ENCODE measurements around the gene PPP1R9B.

The PPP1R9B gene

DNA sequence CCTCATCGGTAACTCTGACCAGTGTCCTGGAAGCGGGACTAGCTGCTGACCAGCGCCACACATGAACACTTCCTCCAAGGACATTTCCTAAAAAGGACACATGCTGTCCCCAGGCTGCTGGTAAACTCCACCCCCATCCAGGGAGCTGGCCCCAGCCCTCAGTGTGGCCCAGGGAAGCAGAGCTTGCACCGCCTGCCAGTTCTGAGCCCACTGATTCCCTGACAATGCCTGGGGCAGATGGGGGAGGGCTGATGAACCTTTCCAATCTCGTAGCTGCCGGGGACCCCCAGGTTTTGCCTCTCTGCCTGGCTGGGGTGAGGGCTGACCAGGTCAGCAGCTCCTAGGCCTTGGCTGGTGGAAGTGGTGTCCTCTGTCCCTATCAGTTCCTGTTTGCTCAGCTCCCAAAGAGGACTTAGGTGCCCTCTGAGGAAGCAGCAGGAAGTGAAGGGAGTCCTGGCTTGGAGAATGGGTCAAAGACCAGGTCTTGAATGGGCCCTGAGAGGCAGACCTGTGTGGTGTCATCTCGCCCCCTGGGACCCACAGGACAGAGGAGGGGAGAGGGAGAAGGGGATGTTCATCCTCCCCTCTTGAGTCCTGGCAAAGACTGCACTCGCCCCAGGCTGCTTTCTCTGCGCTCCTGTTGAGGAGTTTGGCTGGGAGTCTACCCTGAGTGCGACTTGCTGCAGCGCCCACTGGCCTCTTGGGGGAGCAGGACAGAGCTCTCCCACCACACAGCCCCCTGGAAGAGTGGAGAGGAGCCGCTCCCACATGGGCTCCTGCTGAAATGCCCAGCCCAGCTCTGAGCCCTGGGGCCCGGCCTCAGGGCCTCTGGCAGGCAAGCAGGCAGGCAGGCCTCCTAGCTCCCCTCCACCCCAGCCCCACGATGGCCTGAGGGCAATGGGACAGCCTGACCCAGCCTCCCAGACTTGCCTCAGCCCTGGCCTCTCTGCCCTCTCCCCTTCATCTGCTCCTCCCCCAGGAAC is 38.5 kb downstream of the PPP1R9B start:
- peak in 22 of 56 donors; percentile 11 to 59 (median 34) for DNase-seq

DNA sequence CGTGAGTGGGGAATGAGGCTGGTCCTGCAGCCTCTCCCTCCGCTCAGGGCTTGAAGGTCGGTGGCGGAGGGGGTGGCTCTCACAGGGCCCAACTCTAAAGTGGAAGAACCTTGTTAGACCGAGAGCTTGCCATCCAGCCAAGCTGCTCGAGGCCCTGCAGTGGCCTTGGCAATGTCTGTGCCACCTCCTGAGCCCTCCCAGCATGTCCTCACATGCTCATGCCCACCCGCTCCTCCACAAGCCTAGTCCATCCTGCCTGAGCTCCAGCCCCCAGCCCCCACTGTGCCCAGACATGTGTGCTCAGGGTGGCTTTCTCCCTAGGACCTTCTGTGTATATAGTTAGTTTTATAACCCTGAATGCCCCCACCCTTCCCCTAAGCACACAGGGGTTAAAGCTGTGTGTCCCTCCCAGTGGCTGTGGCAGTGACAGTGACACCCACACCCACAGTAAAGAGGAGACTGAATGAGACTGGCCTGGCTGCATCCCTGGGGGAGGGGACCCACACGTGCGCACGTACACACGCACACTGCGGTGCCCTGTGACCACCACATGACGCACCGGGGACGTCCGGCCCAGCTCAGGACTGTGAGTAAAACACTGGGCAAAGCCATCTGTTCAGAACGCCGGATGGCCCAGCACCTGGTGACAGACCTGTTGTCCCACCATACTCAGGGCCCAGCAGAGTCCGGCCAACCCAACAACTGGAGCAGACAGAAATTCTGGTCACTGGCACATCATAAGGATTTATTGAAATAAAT is 39.7 kb downstream of the PPP1R9B start:
- peak in 1 of 56 donors; percentile 41 for DNase-seq

DNA sequence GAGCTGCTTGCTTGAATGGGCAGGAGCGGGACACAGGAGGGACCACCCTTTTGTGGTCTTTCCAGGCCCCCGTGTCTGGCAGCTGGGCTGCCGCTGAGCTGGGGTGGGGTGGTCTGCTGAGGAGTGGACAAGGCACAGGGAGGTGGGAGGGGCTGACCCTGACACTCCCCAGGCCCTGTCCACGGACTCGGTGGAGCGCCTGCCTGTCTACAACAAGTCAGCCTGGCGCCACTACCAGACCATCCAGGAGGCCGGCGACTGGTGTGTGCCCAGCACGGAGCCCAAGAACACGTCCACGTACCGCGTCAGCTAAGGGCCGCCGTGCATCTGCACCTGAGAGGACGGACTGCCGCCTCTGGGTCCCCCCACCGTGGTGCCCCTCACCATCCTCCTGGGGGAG is 40.7 kb downstream of the PPP1R9B start:
- DNase-seq: no peak

DNA sequence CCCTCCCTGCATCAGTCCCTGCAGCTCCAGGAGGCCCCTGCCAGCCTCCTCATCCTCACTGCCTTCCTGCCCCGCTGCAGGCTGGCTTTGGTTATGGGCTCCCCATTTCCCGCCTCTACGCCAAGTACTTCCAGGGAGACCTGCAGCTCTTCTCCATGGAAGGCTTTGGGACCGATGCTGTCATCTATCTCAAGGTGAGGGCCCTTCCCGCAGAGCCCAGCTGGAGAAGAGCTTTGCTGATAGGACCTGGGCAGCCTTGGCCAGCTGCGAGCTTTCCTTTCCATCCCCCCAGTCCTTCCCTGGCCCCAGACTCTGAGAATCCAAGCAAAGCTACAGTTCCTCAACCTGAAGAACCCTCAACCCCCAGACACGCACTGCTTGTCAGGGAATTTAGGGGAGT is 41.3 kb downstream of the PPP1R9B start:
- no peak for DNase-seq

DNA sequence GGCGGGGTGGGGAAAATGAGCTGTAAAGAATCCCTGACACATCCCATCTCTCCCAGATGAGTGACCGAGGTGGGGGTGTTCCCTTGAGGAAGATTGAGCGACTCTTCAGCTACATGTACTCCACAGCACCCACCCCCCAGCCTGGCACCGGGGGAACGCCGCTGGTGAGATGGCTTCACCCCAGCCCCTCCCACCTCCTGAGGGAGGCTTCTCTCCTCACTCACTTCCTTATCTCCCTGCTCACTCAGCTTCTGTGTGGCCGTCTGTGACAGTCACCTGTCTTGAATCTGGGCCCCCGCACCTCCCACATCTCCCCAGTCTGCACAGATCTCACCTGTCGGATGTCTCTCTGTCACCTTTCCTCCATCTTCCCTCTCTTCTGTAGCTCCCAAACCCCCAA is 41.9 kb downstream of the PPP1R9B start:
- peak in 11 of 56 donors; percentile 15 to 55 (median 33) for DNase-seq

DNA sequence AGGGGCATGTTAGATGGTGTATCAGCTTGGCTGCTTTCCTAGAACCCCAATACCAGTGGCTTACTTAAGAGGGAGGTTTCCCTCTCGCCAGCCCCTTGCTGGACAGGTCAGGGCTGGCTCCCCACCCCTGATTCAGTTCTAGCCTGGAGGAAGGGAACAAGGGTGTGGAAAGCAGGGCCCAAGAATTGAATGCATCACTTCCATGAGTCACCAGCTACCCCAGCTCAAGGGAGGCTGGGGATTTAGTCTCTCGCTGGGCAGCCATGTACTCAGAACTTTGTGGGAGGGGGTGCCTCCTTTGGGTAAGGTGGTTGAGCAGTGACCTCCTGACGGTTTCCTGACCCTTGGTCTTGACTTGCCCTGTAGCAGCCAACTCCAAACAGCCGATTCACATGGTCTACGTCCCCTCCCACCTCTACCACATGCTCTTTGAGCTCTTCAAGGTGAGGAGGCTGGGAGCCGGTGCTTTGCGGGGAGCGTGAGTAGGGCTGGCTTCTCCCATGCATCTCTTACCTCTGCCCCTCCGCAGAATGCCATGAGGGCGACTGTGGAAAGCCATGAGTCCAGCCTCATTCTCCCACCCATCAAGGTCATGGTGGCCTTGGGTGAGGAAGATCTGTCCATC is 42.6 kb downstream of the PPP1R9B start:
- DNase-seq: no peak

DNA sequence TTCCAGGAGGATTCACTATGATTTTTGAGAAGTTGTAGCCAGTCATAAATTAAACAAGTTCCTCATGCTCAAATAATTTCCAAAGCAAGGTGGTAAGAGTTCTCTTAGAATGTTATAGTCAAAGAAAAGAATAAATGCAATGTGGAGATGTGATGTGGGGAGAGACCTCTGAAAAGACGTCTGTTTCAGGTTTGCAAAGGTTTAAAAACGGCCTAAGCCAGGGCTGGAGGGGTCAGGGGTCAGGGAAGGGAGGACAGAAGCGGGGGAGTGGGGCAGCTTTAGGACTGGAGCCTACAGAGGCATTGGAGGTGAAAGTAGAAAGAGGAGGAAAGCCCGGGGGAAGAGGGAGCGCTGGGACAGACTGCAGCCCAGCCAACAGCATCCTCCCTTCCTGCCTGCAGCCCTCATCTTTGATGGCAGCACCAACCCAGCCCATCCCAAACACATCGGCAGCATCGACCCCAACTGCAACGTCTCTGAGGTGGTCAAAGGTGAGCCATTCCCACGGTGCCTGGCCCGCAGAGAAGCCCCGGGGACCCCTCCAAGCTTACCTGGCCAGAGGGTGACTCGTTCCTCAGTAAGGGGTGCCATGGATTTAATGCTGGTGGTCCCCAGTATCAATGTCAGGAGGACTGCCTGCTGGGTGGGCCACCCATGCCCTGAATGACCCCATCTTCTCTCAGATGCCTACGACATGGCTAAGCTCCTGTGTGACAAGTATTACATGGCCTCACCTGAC is 43.9 kb downstream of the PPP1R9B start:
- no peak for DNase-seq

DNA sequence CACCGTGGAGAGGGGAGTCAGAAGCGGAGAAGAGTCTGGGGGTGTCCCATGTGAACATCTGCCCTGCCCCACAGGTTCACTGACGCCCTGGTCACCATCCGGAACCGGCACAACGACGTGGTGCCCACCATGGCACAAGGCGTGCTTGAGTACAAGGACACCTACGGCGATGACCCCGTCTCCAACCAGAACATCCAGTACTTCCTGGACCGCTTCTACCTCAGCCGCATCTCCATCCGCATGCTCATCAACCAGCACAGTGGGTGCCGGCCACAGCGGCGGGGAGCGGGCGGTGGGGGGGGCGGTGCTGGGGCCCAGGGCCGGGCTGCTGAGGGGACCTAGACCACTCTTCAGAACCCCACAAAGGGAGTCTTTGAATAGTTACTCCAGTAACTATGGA is 44.7 kb downstream of the PPP1R9B start:
- no peak for DNase-seq

DNA sequence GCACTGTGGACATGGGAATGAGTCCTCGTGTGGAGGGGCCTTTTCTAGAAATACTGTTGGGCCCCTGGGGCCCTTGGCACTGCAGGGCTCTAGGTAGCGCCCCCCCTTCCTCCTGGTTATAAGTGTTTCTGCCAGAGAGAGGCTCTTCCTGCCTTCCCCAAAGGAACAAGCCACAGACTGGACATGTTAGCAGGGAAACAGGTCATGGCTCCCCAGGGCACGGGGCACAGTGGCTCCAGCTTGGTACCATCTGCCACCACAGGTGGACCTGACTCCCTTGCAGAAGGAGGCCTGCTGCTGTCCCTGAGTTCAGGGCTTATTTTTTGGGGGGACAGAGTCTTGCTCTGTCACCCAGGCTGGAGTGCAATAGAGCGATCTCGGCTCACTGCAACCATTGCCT is 46.5 kb downstream of the PPP1R9B start:
- DNase-seq: no peak

DNA sequence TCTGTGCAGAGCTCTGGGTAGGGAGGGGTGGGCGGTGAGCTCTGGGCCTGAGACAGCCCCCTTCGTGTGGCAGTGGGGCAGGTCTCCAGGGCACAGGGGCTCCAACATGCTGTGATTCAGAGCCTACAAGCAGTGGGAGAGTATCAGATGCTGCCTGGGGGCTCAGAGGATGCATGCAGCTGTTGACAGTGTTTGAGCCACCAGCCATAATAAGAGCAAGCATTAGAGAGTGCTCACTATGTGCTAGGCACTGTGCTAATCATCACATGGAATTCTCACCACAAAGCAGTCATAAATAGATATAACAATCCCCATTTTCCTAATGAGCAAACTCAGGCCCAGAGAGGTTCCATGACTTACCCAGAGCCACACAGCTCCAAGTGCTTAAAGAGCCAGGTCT is 47.2 kb downstream of the PPP1R9B start:
- no peak for DNase-seq

DNA sequence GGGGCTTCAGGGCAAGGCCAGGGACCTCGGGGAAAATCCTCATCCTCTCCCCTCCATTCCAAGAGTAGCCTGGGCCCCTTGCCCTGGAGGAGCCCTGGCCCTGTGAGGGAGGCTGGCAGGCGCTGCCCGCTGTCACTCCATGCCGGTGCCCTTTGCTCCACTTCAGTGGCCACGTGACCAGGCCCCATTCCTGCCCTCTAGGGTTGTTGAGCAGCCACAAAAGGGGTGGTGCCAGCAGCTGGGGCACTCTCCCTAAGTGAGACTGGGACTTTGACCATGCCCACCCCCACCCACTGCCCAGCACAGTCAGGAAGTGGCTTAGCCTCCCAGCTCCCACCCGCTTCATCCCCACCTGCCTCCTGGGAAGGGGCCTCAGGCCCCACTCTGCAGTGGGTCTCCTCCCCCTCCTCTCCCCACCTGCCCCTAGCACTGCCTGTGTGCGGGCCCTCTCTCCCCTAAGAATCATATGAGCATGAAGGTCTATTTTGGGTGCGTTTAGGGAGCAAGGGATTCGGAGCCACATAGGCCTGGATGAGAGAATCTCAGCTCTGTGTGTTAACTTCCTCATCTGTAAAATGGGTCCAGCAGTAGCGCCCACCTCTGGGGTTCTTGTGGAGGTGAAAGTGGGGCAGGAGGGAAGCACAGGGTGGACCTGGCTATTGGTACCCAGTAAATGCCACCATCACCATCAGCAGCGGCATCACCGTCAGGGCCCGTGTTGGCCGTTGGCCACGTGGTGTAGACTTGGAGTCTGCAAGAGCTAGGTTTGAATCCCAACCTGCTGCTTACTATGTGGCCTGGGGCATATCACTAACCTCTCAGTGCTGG is 48.1 kb downstream of the PPP1R9B start:
- DNase-seq: peak in 37 of 56 donors; percentile 14 to 80 (median 43)

DNA sequence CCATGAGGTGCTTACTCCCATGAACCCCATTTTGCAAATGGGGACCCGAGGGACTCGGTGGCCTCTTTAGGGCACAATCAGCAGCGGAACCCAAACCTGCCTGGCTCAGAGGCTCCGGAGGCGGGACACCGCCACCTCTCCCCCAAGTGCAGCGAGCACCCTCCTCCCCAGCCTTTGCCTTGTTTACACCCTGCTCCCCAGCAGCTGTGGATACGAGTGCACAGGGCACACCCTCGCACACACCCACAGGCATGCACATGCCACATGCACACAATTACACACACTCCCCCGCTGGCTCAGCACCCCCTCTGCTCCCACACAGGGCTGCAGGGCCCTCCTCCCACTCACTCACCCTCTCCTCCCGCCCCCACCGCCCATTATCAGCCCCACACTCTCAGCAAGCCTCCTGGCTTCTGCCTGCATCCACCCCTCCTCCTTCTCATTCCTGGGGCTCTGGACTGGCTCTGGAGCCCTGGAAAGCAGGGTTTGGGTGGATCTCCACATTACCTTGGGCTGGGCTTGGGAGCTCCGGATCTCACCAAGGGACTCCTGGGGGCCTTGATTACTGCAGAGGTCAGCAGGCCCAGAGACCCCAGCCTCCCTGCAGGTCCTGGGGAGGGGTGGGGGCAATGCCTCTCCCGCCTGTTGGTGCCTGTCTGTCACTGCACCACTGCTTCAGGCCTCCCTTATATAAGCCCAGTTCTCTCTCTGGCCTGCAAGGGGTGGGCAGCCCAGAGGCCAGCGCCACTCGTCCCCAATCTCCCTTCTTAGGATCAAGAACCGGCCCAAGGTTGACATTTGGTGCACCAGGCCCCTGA is 48.9 kb downstream of the PPP1R9B start:
- DNase-seq: peak in 20 of 56 donors; percentile 20 to 75 (median 52)

DNA sequence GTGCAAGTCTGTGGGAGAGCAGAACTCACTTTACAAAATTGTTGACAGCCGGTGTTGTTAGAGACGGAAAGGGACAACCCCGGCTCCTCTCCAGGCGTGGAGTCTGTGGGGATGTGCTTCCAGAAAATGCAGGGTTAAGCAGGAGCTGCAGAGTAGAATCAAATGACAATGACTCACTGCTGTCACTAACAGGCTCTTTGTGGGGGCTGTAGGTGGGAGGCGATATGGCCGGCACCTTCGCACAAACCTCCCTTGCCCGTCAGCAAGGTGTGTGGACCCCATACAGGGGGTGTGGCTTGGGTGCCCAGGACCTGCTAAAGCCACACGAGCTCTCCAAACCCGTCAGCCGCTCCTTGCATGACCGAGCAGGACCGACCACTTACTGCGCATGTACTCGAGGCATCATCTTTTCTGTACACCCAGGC is 49.5 kb downstream of the PPP1R9B start:
- peak in 13 of 56 donors; percentile 35 to 75 (median 59) for DNase-seq

DNA sequence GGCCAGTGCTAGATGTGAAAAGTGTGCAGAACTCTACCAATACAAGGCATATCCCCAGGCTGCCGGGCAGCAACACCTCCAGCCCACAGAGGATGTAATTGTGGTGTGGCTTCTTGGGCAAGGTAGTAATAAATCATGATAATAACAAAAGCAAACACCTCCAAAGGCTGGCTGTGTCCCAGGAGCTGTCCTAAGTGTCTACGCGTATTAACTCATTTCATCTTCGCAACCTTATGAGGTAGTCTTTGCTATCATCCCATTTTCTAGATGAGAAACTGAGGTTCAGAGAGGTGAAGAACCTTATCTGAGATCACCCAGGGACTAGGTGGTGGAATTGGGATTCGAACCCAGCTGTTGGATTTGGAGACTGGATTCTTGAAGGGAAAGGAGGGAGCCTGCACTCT is 50.0 kb downstream of the PPP1R9B start:
- DNase-seq: no peak

DNA sequence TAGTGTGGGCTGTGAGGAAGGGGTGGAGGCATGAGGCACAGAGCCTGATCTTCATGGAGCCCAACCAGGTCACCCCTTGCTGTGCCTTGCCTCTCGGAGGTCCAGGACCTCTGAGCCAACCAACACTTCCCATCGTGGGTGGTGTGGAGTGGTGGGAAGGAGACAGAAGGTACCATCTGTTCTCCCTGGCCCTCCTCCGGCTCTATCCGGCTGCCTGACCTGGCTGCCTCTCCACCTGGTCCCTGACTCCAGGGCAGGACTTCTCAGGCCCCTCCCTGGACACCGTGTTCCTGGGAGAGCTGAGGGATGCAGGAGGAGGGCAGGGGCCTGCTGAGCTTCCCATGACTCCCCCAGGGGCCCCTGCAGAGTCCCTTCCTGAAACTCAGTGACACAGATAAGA is 51.5 kb downstream of the PPP1R9B start:
- DNase-seq: no peak

DNA sequence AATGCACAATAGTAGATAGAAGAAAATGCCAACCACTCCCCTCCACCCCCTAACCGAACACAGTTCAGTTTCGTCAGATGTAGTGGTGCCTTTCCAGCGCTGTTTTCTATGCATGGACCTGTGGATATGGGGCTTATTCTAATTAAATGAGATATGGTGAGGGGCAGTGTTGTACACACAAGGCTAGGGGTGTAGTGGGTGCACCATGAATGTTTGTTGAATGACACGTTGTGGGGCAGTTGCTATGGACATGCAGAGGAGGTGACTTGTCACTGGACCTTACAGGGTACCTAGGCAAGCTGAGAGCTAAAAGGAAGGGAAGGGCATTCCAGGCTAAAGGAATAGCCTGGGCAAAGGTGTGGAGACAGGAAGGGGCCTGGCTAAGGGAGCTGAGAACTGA is 51.9 kb downstream of the PPP1R9B start:
- no peak for DNase-seq

DNA sequence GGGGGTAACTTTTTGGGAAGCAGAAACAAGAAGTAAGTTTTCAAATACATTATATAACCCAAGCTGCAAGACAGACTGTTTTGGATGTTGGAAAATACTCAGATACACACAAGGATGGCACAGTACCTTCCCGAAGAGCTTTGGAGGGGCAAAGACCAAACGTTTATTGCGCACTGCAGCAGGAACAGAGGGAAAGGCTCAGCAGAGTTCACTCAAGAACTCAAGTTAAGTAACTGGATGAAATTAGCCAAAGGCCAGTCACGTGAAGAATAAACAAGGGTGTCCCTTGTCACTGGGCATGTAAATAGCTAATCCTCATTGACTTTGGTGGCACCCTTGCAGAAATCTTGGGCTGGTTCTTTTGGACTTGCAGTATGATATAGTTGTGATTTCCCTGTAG is 52.6 kb downstream of the PPP1R9B start:
- DNase-seq: no peak

DNA sequence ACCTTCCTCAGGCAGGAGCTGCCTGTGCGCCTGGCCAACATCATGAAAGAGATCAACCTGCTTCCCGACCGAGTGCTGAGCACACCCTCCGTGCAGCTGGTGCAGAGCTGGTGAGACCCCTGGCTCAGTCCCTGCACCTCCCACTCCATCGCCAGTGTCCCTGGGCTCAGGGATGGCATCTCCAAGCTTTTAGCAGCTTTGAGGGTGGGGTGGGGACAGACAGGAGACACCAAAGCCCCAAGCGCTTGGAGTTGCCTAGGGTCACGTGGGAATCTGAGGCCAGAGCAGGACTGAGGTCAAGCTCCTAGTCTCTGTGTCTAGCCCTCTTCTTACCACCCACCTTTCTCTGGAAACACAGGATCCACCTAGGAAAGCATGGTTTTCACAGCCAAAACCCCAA is 53.0 kb downstream of the PPP1R9B start:
- DNase-seq: no peak

DNA sequence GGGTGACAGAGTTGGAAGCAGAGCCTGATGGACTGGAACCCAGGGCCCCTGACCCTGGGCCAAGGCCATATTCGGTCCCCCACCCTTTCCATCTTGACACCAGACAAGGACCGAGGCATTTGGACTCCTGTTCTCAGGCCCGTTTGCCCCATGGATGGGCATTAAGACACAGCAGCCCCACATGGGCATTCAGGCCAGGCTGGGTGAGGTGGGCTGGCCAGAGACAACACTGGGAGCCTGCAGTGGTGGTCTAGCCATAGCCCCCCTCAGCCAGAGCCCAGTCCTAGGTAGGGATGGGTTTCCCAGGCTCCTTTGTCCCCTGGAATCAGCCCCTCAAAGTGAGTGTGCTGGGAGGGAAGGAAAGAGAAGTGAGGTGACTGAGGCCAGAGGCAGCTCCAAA is 53.7 kb downstream of the PPP1R9B start:
- no peak for DNase-seq

Data from nucleus accumbens (tissue), 56 donors.